ENCODE data around the gene NFATC1.
A peak's percentile ranks its signal among the peaks of the same experiment; 100 is the strongest.

Gene NFATC1

DNA sequence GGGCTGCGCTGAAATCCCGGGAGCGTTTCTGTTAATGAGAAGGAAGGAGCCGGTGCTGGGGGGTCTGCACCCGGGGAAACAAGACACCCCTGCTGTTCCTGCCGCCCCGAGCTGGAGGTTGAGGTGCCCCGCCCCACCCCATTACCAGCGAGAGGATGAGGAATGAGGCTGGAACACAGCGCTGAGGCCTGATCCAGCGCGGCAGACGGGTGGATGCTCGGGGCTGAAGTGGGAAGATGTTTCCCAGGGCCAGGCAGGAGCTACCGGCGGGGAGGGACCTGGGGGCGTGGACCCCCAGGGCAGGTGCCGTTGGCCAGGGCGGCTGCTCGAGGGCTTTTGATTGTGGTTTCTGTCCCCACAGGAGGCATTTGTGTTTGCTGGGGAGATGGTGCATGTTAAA is 149.5 kb downstream of the NFATC1 start:
- no peak for DNase-seq

GRCh38 chr18:79545736-79546171 is 150.0 kb downstream of the NFATC1 start:
- DNase-seq, result no peak

DNA sequence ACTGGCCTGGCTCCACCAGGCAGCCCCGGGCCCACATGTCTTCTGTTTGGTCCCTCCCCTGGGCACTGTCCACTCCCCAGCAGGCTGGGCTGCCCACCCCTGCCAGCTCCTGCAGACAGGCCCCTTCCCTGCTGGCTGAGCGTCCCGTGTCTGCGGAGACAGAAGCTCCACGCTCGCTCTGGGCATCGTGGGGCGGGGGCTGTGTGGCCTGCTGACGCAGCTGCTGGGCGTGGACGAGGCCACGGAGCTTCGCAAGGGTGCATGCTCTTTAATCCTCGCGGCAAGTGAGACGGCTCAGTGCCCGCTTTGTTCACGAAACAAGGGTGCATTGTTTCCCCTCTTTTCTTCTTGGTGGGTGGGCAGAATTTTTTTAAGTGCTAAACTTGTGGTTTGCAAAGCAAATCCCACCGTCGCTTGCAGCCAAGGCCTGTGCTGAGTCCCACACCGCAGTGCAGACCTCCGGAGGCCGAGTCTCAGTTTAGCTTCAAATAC is 151.1 kb downstream of the NFATC1 start:
- DNase-seq, result no peak

DNA sequence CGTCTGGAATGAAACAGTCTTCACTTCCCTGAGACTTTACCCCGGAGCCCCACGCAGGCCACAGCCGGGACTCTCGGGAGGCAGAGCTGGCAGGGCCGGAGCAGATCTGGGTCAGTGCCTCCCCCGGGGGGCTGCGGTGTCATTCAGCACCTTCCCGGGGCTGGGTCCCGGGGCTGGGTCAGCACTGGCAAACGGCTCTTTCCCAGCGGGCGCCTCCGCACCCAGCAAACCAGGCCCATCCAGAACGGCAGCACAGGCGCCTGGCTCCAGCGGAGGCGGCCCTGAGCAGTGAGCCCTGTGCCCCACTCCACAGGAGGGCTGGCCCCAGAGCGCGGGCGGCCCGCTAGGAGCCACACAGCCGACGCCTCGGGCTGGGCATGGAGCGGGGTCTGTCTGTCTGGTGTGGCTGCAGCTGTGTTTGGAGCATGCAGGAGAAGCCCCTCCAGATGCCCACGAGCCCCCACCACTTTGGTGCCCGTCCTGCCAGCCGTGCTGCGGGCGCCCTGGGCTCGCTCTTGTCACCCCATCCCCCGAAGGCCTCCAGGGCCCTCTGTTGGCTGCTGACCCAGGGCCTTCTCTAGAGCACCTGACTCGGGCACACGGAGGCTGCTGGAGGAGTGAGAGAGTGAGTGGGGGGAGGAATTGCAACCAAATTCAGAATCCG is 151.8 kb downstream of the NFATC1 start:
- no peak for DNase-seq

DNA sequence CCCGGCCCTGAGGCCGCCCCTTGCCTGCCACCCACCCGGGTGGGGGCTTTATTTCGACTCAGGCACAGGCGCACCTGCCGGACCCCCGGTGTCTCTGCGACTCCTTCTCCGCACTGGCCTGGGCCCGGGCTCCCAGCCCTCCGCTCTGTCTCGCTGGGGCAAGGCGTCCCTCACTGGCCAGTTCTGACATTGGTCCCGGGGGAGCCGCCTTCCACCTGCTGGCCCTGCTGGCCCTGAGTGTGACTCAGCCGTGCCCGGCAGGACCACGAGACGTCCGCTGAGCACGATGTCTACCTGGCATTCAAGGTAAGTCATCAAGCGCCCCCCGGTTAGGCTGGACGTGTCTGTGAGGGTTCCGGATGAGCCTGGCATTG is 152.3 kb downstream of the NFATC1 start:
- no peak for DNase-seq

- no peak for DNase-seq
Measured at GRCh38 chr18:79548621-79548985, 152.9 kb downstream of the NFATC1 start.

DNA sequence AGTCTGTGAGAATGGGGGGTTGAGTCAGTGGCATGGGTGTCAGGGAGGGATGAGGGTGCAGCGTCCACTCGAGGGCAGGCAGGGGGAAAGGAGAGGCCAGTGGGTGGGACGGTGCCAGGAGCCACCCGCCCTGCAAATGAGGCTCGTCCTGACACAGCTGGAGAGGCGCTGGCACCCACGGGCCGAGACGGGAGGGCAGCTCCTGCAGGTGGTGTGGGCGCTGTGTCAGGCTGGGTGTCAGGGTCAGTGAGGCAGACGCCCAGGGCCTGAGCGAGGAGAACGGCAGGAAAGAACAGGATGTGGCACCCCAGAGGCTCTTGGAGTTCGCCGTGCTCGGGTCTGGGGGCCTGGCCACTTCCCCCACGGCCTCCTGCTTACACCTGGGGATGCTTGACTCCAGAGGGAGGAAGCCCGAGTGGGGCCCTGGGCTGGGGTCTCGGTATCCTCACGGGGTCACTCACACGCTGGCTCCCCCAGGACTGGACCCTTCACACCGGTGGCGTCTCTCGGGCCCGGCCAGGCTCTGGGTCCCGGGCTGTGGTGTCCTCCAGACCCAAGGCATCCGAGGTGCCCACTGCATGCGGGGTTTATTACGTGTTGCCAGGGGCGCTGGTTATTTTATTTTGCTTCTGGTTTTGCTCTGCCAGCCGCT is 153.4 kb downstream of the NFATC1 start:
- DNase-seq, result no peak

DNA sequence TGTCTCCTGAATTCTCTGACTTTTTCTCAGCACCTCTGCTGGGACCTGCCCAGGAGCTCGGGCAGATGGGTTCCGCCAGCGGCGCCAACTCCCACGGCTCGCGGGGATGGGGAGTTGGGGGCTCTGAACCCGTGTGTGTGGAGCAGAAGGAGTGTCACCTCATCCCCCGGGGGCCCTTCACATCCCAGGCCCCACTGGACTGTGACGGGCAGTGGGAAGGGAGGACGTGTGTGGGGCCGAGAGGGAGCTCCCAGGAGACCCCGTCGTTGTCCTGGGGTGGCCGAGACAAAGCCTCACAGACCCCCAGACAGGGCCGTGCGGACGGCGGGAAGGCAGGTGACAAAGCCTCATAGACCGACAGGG is 153.9 kb downstream of the NFATC1 start:
- no peak for DNase-seq

DNA sequence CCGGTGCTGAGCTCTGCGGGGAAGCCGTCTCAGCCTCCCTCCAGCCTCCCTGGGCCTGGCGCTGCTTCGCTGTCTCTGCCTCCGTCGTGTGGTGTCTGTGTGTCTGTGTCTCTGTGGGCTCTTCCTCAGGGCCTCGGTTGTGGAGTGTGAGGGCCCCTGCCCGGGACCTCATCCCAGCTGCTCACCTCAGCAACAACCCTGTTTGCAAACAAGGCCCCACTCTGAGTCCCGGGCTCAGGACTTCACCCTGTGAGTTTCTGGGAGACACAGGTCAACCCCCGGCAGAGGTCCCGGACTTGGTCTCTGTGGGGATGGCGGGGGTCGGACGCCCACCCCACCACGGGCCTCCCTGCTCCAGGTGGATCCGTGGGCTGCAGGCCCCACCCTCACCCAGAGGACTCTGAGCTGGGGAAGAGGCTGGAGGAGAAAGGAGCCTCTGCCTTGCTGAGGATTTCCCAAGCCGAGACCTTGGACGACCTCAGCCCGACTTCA is 156.5 kb downstream of the NFATC1 start:
- no peak for DNase-seq

- no peak for DNase-seq
Measured at GRCh38 chr18:79552696-79553095, 157.0 kb downstream of the NFATC1 start.

DNA sequence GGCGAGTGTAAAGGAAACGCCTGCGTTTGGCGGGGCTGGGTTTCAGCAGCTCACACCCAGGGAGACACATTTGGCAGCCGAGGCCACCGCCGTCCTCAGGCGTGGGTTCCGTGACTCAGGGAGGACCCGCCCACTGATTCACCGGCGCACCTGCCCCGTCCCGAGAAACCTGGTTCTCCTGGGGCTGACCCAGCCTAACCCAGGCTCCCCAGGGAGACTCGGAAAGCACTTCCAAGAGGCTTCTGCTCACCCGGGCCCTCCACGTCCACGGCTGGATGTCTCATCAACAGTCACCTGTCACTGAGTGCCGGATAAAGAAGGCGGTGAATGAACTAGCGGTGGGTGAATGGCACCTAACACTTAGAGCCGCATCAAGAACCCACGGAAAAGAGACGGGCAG is 157.4 kb downstream of the NFATC1 start:
- no peak for DNase-seq

DNA sequence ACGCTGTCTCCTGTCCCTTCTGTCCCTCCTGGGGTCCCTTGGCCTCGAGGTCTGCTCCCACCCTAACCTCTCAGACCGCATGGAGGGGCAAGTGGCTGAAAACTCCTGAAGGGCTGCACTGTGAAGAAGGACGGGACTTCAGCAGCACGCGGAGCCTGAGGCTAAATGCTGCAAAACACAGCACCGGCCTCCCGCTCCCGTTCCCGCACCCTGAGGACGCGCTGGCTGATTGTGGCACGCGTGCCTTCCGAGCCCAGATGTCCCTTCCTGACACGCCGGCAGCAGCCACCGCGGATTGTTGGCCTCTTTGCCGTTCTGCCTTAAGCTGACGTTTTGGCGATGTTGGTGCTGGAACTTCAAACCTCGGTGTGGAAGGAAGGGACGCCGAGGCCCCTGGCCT is 158.0 kb downstream of the NFATC1 start:
- no peak for DNase-seq

GRCh38 chr18:79554321-79554720 is 158.6 kb downstream of the NFATC1 start:
- DNase-seq, result no peak

DNA sequence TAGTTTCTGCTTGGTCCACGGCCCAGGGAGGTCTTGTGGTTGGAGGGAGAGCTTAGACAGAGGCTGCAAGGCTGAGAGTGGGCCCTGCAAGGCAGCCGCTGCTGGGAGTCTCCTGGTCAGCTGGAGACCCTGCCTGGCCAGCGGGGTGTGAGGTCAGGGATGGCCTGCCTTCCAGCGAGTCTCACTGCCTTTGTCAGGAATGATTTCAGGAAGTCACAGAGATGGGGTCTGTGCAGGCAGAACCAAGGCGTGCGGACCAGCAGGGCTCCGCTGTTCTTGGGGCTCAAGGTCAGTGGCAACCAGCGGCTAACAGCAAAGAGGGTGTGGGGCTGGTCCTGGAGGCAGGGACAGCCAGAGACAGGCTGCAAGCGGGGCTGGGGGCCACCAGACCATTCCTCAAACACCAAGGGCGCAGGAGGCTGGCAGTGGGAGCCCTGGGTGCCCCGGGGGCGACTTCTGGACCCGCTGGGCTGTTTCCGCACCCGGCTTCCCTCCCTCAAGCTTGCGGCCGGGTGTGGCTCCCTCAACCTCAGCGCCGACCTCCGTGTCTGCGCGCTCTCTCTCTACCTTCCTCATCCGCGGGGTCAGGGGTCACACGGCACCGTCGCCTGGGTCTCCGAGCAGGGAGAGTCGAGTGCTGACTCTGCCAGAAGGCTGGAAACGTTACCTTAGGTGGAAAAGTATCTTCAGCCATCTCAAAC is 159.4 kb downstream of the NFATC1 start:
- DNase-seq, result no peak

- DNase-seq, result no peak
Measured at GRCh38 chr18:79555885-79556284, 160.2 kb downstream of the NFATC1 start.

GRCh38 chr18:79556829-79557585 is 161.3 kb downstream of the NFATC1 start:
- DNase-seq, result no peak

DNA sequence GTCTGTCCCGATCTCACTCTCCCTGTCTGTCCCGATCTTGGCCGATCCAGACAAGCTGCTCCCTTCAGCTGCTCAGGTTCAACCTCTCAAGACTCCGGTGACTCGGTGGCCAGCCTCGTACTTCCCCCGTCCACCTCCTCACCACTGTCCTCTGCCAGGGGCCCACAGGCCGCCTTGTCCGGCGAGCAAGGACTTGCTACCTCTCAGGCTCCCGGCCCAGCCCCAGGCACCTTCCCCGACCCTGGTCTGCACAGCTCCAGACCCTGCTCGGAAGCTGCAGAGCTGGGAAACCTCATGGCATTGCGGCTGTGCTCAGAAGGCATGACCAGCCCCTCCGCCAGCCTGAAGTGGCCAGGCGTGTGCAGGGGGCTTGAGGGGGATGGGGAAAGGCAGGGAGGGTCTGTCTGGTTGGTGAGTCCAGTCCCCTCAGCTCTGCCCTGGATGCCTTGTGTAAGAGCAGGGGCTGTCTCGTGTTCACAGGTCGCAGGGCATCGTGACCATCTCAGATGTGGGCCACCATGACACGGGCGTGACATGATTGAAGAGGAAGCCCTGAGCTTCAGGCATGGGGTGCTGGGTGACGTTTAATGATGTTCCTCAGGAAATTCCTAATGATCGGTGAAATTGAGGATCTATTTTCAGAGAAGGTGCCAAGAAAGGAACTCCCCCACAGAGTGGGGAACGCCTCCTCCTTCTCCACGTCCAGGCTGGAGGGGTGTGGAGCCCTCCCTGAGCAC is 162.6 kb downstream of the NFATC1 start:
- no peak for DNase-seq

- DNase-seq, result no peak
Measured at GRCh38 chr18:79558933-79559416, 163.2 kb downstream of the NFATC1 start.

DNA sequence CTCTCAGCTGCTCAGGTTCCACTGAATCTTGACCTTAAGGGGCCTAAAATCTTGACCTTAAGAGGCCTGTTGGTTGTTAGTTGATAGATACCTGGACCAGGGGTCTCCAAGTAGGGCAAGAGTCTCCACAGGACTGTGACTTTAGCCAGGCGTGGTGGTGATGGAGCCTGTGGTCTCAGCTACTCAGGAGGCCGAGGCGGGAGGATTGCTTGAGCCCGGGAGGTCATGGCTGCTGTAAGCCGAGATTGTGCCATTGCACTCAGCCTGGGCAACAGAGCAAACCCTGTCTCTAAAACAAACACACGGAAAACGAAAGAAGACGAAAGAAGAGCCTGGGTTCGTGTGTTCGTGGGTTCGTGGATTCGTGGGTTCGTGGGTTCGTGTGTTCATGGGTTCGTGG is 163.7 kb downstream of the NFATC1 start:
- DNase-seq, result no peak

- DNase-seq, result peak; percentile 30
Measured at GRCh38 chr18:79560042-79560860, 164.5 kb downstream of the NFATC1 start.

GRCh38 chr18:79560861-79561210 is 165.1 kb downstream of the NFATC1 start:
- DNase-seq, result no peak

DNA sequence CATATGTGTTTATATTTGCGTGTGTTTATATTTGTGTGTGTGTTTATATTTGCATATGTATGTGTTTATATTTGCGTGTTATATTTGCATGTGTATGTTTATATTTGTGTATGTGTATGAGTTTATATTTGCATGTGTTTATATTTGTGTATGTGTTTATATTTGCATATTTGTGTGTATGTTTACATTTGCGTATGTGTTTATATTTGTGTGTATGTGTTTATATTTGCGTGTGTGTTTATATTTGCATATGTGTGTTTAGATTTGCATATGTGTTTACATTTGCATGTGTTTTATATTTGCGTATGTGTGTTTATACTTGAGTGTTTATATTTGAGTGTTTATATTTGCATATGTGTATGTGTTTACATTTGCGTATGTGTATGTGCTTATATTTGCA is 168.2 kb downstream of the NFATC1 start:
- DNase-seq, result no peak
